GM12878 (cell line): ENCODE results near the gene SMIM43. TPM values are rescaled to one million over a fixed set of nuclear protein-coding genes. Genes with fewer than 3 reads are reported as not detected.

Experiments used
- ATAC-seq: fragments of 200-7000 bp; cut with Tn5 transposase; 3 replicates; pipeline ENCODE4 v1.9.1; 2020; ENCODE audit warnings: mild to moderate bottlenecking, moderate library complexity
- BruUV-seq: library from RNA; stranded (reverse); fragments of 400-500 nt; replicated peaks from 2 replicates; lab custom pipeline; 2021; lab: Mats Ljungman, UMichigan
- CTCF ChIA-PET: fragments of 300-600 bp; sonication (Branson Sonifier 250); formaldehyde crosslinking; extraction: SDS; loops from one replicate; lab custom pipeline; 2021; ENCODE audit warnings: inconsistent platforms; lab: Yijun Ruan, JAX
- POLR2A ChIA-PET: fragments of 350-600 bp; formaldehyde crosslinking; extraction: SDS; loops from one replicate; lab custom pipeline; 2021; ENCODE audit warnings: inconsistent platforms; lab: Charles Lee
- RAD21 ChIA-PET: fragments of 300-600 bp; sonication (Branson Sonifier 250); formaldehyde crosslinking; loops from one replicate; lab custom pipeline; 2023; ENCODE audit warnings: antibody characterized with exemption; ENCODE audit not compliant: unreplicated experiment; lab: Charles Lee
- SMC1A ChIA-PET: fragments of 300-600 bp; sonication (Branson Sonifier 250); formaldehyde crosslinking; loops from one replicate; lab custom pipeline; 2023; ENCODE audit not compliant: unreplicated experiment, uncharacterized antibody; lab: Charles Lee
- DNase-seq: peaks from one replicate; pipeline ENCODE4 v3.0.0-alpha.2; 2011; ENCODE audit warnings: low read depth, low spot score
- FAIRE-seq: peaks from 3 replicates; lab custom pipeline; 2011; peaks lifted over from hg19 to GRCh38; lab: Jason Lieb, UNC
- H2AFZ ChIP-seq: 2 replicates; pipeline ENCODE4 v1.6.0; 2011; ENCODE audit warnings: low read depth, low read length, control low read depth; ENCODE audit not compliant: control insufficient read depth
- H3K27ac ChIP-seq: 2 replicates; pipeline ENCODE4 v1.5.1; 2011; ENCODE audit warnings: control low read depth; ENCODE audit not compliant: control insufficient read depth, insufficient read depth
- H3K27me3 ChIP-seq, 2 experiments: replicated peaks in 1 of 2; 2 replicates each; pipeline versions ENCODE4 v1.6.0 to v1.6.1; 2011; ENCODE audit warnings: low read length in 1 of 2; ENCODE audit not compliant: control insufficient read depth in 2 of 2, insufficient read depth in 2 of 2
- H3K36me3 ChIP-seq, 2 experiments: 2 replicates each; pipeline ENCODE4 v1.5.1; 2011; ENCODE audit warnings: low read length in 1 of 2; ENCODE audit not compliant: control insufficient read depth in 2 of 2, insufficient read depth in 2 of 2
- H3K4me1 ChIP-seq: 2 replicates; pipeline ENCODE4 v1.6.1; 2011; ENCODE audit warnings: mild to moderate bottlenecking, low read length, moderate library complexity, mixed read lengths; ENCODE audit not compliant: control insufficient read depth, insufficient read depth
- H3K4me2 ChIP-seq: 2 replicates; pipeline ENCODE4 v1.6.0; 2011; ENCODE audit warnings: control low read depth; ENCODE audit not compliant: control insufficient read depth, insufficient read depth
- H3K4me3 ChIP-seq: fragments of 200-600 bp; sonication (generic); 2 replicates; pipeline ENCODE4 v1.5.1; 2016
- H3K79me2 ChIP-seq: 2 replicates; pipeline ENCODE4 v1.6.0; 2011; ENCODE audit warnings: low read length; ENCODE audit not compliant: control insufficient read depth, insufficient read depth
- H3K9ac ChIP-seq: 2 replicates; pipeline ENCODE4 v1.8.0; 2011; ENCODE audit warnings: low read length, control low read depth, mixed read lengths; ENCODE audit not compliant: control insufficient read depth, insufficient read depth
- H3K9me3 ChIP-seq: replicated peaks from 3 replicates; pipeline ENCODE4 v1.5.1; 2011; ENCODE audit warnings: mild to moderate bottlenecking, low read length; ENCODE audit not compliant: control insufficient read depth, insufficient read depth
- H4K20me1 ChIP-seq: 2 replicates; pipeline ENCODE4 v1.6.0; 2011; ENCODE audit not compliant: control insufficient read depth, insufficient read depth
- BCL3 ChIP-seq: IDR thresholded peaks from 2 replicates; pipeline ENCODE4 v1.6.1; 2011; ENCODE audit warnings: borderline replicate concordance, low read depth, mild to moderate bottlenecking, moderate library complexity, low read length; ENCODE audit not compliant: insufficient read depth, poor library complexity, severe bottlenecking
- BMI1 ChIP-seq: fragments of 450-650 bp; IDR thresholded peaks from 2 replicates; pipeline ENCODE4 v1.6.1; 2016; ENCODE audit warnings: mild to moderate bottlenecking, moderate library complexity, borderline replicate concordance
- BRCA1 ChIP-seq: IDR thresholded peaks from 2 replicates; pipeline ENCODE4 v1.6.1; 2011; ENCODE audit warnings: low read depth, low read length, improper control_type of control experiment
- CHD4 ChIP-seq: fragments of 200-600 bp; sonication (generic); IDR thresholded peaks from 2 replicates; pipeline ENCODE4 v1.6.1; 2016; ENCODE audit warnings: mild to moderate bottlenecking
- DPF2 ChIP-seq: fragments of 450-650 bp; IDR thresholded peaks from 2 replicates; pipeline ENCODE4 v1.6.1; 2017; ENCODE audit warnings: mild to moderate bottlenecking
- EGR1 ChIP-seq, 2 experiments: IDR thresholded peaks; 1 replicate in 1 of 2; 2 replicates in 1 of 2; pipeline ENCODE4 v1.6.1; 2011 to 2012; ENCODE audit warnings: low read depth in 2 of 2, low read length in 2 of 2, borderline replicate concordance in 1 of 2, mild to moderate bottlenecking in 1 of 2, moderate library complexity in 1 of 2
- KDM1A ChIP-seq: fragments of 200-600 bp; sonication (generic); IDR thresholded peaks from 2 replicates; pipeline ENCODE4 v1.6.1; 2016; ENCODE audit warnings: borderline replicate concordance
- NR2C2 ChIP-seq: IDR thresholded peaks from 2 replicates; pipeline ENCODE4 v1.6.1; 2011; ENCODE audit warnings: borderline replicate concordance, low read depth; ENCODE audit not compliant: control insufficient read depth, insufficient read length
- POLR2AphosphoS5 ChIP-seq: IDR thresholded peaks from 2 replicates; pipeline ENCODE4 v1.6.1; 2011; ENCODE audit warnings: mild to moderate bottlenecking, low read length, inconsistent platforms
- SMAD5 ChIP-seq: IDR thresholded peaks from 2 replicates; pipeline ENCODE4 v1.6.1; 2016; ENCODE audit warnings: antibody characterized with exemption, low read depth
- STAT3 ChIP-seq: IDR thresholded peaks from 2 replicates; pipeline ENCODE4 v1.6.1; 2011; ENCODE audit warnings: low read depth, low read length, improper control_type of control experiment
- USF1 ChIP-seq: IDR thresholded peaks from 2 replicates; pipeline ENCODE4 v1.6.1; 2011; ENCODE audit warnings: borderline replicate concordance, low read depth, mild to moderate bottlenecking, moderate library complexity, mixed read lengths, low read length; ENCODE audit not compliant: insufficient read depth; ENCODE audit errors: extremely low read length
- ZBED1 ChIP-seq: IDR thresholded peaks from 2 replicates; pipeline ENCODE4 v1.6.1; 2016; ENCODE audit warnings: borderline replicate concordance
- ZSCAN29 ChIP-seq: fragments of 450-650 bp; IDR thresholded peaks from 2 replicates; pipeline ENCODE4 v1.6.1; 2017; ENCODE audit warnings: mild to moderate bottlenecking, moderate library complexity
- WGBS: methylation state at CpG from one replicate; pipeline ENCODE4 v1.1.6; 2016; ENCODE audit warnings: low lambda C conversion rate; ENCODE audit not compliant: insufficient replicate concordance, insufficient coverage; ENCODE audit errors: missing lambda C conversion rate; 5-methylcytosine and 5-hydroxymethylcytosine counted together
- in situ Hi-C: fragments of 300-500 bp; cut with MboI; formaldehyde crosslinking; loops from 9 replicates; pipeline ENCODE4 v1.14.3; 2018; ENCODE audit warnings: mixed read lengths
- intact Hi-C: fragments of 100-400 bp; cut with micrococcal nuclease; formaldehyde crosslinking; loops from one replicate; pipeline ENCODE4 v1.14.2; 2022; ENCODE audit not compliant: unreplicated experiment
- polyA plus RNA-seq, 11 experiments: library from polyadenylated mRNA; depleted of rRNA in 4 of 11; unstranded in 6 of 11; stranded (reverse) in 5 of 11; fragments of >200 nt; fragmentation: Nextera tagmentation in 4 of 11; fragmentation: Illumina TruSeq in 1 of 11; extraction: Ambion mirVana in 4 of 11; extraction: Trizol in 1 of 11; gene quantifications; 1 replicate in 1 of 11; 2 replicates in 10 of 11; pipeline versions ENCODE4 v1.2.1 to v1.2.3, GENCODE V29; 2011 to 2016; ENCODE audit warnings: inconsistent platforms in 2 of 11, missing spikeins in 2 of 11, low read depth in 1 of 11
- total RNA-seq, 4 experiments: library from RNA; depleted of rRNA in 3 of 4; stranded (reverse); fragments of >200 nt in 3 of 4; fragmentation: Illumina TruSeq in 1 of 4; extraction: Trizol in 1 of 4; gene quantifications; 2 replicates each; pipeline versions ENCODE4 v1.2.1 to v1.2.3, GENCODE V29; 2013 to 2021
- TF ChIP-seq, protein P1 (sequence below): IDR thresholded peaks from 2 replicates; pipeline ENCODE4 v1.6.1; 2011; ENCODE audit warnings: mild to moderate bottlenecking, low read depth, low read length, moderate library complexity; ENCODE audit not compliant: insufficient replicate concordance
- TF ChIP-seq, protein P2 (sequence below): fragments of 450-650 bp; IDR thresholded peaks from 2 replicates; pipeline ENCODE4 v1.6.1; 2017; ENCODE audit warnings: low read depth, mild to moderate bottlenecking, moderate library complexity
- TF ChIP-seq, protein P3 (sequence below): IDR thresholded peaks from 2 replicates; pipeline ENCODE4 v1.6.1; 2012; ENCODE audit warnings: low read depth, low read length, improper control_type of control experiment

The SMIM43 gene
- total and polyA plus RNA-seq, 10 of the 15 experiments (the other 5 are each of a cell fraction or from before 2014, with no cell fraction given): 0.12 TPM; not detected in 9

DNA sequence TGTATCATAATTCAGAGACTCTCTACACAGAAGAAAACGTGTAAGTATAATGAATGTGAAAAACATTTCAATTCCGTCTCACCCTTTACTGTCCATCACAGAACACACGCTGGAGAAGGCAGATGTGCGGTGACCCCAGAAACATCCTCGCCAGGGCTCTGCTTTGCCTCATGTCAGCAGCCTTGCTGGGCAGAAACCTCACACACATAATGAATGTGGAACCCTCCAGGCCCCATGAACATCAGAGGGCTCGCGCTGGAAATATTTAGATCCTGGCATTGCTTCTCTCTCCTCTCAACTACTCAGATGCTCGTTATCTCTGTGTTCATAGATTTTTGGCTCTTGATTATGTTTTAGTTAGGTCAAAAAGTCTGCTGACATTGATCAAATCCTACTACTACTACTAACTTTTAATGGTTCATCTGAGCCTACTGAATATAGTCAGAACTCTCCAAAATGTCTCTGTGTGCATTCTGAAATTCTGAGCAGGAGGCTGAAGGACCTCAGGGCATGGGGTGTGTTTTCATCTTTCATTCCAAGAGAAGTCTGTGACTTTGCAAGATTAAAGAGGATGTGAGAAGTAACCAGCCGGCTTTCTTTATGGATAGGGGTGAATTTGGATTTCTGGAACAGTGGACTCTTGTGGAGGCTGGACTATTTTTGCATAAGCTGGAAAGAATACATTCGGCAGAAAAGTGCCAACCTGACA, 27.0 kb downstream of the SMIM43 start:
- H3K9me3 ChIP-seq: no peaks in the 10 kb centered on the region
- no peaks in the 10 kb centered on the region for H3K79me2 ChIP-seq
- in situ Hi-C loops: no loop called here
- H3K36me3 ChIP-seq: no peaks in the 10 kb centered on the region
- FAIRE-seq (no peak), ATAC-seq (no peak), DNase-seq (no peak)
- POLR2A ChIA-PET: interaction anchor here (0.6 to 0.7 kb wide), 2 partner anchors 14 to 575 kb away, joined by 3 read pairs; no protein-coding TSS in a partner anchor
- H3K27ac ChIP-seq: no peak overlapping the region
- WGBS: 33% methylated on average over 10 of the region's 10 CpGs
- no peaks in the 10 kb centered on the region for H3K4me1 ChIP-seq
- no peak overlapping the region for H2AFZ ChIP-seq
- H3K4me2 ChIP-seq: no peak overlapping the region
- SMC1A ChIA-PET: no interaction called here
- no peak overlapping the region for H3K4me3 ChIP-seq
- BruUV-seq: no TSS peak
- H3K27me3 ChIP-seq: no peaks in the 10 kb centered on the region
- RAD21 ChIA-PET: interaction anchor here (1.3 to 1.5 kb wide), 2 partner anchors 253 to 367 kb away, joined by 6 to 8 read pairs; no protein-coding TSS in a partner anchor
- no peaks in the 10 kb centered on the region; the same call in 1 of the 2 replicates for H4K20me1 ChIP-seq
- CTCF ChIA-PET: interaction anchor here (1.1 to 1.9 kb wide), 7 partner anchors 13 to 391 kb away, joined by 3 to 16 read pairs (median 5); no protein-coding TSS in a partner anchor
- intact Hi-C loops: no loop called here
- H3K9ac ChIP-seq: no peak overlapping the region
- TF ChIP-seq DPF2: no peak
- TF ChIP-seq CHD4: no peak
- TF ChIP-seq ZBED1: no peak
- no peak for TF ChIP-seq NR2C2
- no peak for TF ChIP-seq BCL3
- no peak for TF ChIP-seq POLR2AphosphoS5
- TF ChIP-seq EGR1 (IDR thresholded peaks at IDR 0.05; ENCODE audit: borderline replicate concordance in 1 of 2, low read depth in 2 of 2, low read length in 2 of 2): no peak
- no peak for TF ChIP-seq STAT3
- no peak for TF ChIP-seq BMI1
- TF ChIP-seq BRCA1: no peak
- TF ChIP-seq KDM1A: no peak
- TF ChIP-seq, protein P1, sequence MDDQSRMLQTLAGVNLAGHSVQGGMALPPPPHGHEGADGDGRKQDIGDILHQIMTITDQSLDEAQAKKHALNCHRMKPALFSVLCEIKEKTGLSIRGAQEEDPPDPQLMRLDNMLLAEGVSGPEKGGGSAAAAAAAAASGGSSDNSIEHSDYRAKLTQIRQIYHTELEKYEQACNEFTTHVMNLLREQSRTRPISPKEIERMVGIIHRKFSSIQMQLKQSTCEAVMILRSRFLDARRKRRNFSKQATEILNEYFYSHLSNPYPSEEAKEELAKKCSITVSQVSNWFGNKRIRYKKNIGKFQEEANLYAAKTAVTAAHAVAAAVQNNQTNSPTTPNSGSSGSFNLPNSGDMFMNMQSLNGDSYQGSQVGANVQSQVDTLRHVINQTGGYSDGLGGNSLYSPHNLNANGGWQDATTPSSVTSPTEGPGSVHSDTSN: no peak
- TF ChIP-seq, protein P2, sequence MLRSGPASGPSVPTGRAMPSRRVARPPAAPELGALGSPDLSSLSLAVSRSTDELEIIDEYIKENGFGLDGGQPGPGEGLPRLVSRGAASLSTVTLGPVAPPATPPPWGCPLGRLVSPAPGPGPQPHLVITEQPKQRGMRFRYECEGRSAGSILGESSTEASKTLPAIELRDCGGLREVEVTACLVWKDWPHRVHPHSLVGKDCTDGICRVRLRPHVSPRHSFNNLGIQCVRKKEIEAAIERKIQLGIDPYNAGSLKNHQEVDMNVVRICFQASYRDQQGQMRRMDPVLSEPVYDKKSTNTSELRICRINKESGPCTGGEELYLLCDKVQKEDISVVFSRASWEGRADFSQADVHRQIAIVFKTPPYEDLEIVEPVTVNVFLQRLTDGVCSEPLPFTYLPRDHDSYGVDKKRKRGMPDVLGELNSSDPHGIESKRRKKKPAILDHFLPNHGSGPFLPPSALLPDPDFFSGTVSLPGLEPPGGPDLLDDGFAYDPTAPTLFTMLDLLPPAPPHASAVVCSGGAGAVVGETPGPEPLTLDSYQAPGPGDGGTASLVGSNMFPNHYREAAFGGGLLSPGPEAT: no peak
- no peak for TF ChIP-seq SMAD5
- TF ChIP-seq ZSCAN29: no peak
- no peak for TF ChIP-seq USF1
- TF ChIP-seq, protein P3, sequence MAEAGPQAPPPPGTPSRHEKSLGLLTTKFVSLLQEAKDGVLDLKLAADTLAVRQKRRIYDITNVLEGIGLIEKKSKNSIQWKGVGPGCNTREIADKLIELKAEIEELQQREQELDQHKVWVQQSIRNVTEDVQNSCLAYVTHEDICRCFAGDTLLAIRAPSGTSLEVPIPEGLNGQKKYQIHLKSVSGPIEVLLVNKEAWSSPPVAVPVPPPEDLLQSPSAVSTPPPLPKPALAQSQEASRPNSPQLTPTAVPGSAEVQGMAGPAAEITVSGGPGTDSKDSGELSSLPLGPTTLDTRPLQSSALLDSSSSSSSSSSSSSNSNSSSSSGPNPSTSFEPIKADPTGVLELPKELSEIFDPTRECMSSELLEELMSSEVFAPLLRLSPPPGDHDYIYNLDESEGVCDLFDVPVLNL: no peak
